NCI-H82 (cell line): ENCODE measurements around the gene ZNF689.
"Not testable (repeated sequence)": the region's sequence is repeated elsewhere in the genome, so short reads cannot be mapped to it uniquely, and the experiment has no call there.

Source experiments
- DNase-seq: peaks from one replicate; lab custom pipeline; 2025; lab: John Stamatoyannopoulos, UW

Gene ZNF689

GRCh38 chr16:30600215-30600614 is 10.0 kb downstream of the ZNF689 start:
- DNase-seq: no peak

DNA sequence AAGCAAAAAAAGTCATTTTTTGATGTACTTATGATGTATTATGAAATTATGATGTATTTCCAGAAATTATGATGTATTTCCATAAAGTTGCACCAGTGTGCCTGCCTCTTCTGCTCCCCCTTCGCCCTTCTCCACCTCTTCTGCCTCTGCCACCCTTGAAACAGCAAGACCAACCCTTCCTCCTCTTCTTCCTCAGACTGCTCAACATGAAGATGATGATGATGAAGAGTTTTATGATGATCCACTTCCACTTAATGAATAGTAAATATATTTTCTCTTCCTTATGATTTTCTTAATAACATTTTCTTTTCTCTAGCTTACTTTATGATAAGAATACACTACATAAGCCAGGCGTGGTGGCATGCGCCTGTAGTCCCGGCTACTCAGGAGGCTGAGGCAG is 17.3 kb downstream of the ZNF689 start:
- DNase-seq: no peak

DNA sequence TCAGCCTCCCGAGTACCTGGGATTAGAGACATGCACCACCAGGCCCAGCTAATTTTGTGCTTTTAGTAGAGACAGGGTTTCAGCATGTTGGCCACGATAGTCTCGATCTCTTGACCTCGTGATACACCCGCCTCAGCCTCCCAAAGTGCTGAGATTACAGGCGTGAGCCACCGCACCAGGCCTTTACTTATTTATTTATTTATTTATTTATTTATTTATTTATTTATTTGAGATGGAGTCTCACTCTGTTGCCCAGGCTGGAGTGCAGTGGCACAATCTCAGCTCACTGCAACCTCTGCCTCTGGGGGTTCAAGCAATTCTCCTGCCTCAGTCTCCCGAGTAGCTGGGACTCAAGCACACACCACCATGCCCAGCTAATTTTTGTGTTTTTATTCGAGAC is 19.3 kb downstream of the ZNF689 start:
- not testable (repeated sequence) for DNase-seq

- DNase-seq: not testable (repeated sequence)
These were observed 20.6 kb downstream of the ZNF689 start for GRCh38 chr16:30589582-30589981.

- no peak for DNase-seq
These were observed 21.5 kb downstream of the ZNF689 start for GRCh38 chr16:30588651-30589050.

DNA sequence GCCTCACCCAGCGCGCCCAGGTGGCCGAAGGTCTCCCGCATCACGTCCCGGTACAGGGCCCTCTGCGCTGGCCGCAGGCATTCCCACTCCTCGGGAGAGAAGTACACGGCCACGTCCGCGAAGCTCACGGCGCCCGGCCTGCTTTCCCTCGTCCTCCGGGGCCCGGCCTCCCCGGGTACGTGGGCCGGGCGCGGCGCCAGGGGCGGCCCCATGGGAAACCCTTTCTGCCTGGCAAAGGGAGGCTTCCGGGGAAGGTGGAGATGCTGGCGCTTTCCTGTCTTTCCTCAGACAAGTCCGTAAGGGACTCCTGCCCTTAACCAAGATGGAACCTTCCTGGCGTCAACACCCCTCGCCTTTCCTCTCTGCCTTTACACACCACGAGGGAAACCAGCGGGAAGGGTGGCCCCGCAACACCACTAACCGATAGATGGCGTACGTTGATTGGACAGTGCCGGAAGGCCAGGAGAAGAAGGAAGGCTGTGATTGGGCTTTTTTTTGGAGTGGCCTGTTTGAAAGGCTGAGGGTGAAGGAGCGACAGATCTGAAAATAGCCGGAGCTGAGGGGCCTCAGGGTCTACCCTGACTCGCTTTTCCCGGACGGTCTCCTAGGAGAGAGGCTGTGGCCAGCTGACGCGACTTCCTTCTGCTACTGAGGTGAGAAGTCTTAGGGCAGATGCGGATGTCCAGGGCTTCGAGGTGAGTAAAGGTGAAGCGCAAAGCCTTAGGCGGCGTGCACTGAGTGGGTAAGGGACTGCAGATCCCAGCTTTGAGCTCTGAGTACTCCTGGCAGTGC is 24.6 kb downstream of the ZNF689 start, which contains the start of gene ZNF785:
Gene ZNF785, minus strand, starts transcription at position 298 of the 792 bp plus-strand sequence. Its CDS starts 86 bp downstream, at position 212.
- DNase-seq: peak; percentile 99

- peak; percentile 60 for DNase-seq
These were observed 25.2 kb downstream of the ZNF689 start for GRCh38 chr16:30585022-30585399.

DNA sequence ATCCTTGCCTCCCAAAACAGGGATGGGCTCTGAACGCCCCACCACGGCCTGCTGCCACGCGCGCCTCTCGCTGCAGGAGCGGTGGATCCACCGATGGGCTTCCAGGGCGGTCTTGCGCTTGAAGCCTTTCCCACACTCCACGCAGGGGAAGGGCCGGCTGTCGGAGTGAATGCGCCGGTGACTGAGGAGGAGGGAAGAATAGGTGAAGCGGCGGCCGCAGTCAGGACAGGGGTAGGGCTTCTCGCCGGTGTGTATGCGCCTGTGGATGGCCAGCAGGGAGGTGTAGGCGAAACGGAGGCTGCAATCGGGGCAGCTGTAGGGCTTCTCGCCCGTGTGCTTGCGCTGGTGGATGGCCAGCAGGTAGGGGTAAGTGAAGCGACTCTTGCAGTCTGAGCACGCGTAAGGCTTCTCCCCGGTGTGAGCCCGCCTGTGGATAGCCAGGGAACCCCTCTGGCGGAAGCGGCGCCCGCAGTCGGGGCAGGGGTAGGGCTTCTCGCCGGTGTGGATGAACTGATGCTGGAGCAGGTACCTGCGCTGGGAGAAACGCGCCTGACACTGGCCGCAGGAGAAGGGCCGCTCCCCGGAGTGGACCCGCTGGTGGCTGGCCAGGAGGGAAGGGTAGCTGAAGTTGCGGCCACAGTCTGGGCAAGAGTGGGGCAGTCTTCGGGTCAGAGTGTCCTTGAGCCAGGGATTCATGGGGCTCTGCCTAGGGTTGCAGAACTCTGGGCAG is 27.4 kb downstream of the ZNF689 start:
- DNase-seq: no peak

DNA sequence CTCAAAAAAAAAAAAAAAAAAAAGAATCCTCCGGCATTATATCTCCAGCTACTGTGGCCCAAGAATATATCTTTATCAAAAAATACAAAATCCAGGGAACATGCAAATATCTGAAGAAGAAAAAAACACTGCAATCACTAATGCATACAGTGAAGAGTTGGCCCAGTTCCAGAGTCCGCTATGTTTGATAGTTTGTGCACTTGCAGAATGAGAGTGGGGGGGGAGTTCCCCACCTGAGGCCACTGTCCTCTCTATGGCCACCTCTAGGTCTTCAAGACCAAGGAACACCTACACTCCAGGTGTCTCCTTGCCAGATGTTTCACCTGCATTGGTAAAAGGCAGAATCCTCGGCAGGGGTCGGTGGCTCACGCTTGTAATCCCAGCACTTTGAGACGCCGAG is 28.7 kb downstream of the ZNF689 start:
- DNase-seq: no peak

GRCh38 chr16:30574678-30575077 is 35.5 kb downstream of the ZNF689 start:
- no peak for DNase-seq

DNA sequence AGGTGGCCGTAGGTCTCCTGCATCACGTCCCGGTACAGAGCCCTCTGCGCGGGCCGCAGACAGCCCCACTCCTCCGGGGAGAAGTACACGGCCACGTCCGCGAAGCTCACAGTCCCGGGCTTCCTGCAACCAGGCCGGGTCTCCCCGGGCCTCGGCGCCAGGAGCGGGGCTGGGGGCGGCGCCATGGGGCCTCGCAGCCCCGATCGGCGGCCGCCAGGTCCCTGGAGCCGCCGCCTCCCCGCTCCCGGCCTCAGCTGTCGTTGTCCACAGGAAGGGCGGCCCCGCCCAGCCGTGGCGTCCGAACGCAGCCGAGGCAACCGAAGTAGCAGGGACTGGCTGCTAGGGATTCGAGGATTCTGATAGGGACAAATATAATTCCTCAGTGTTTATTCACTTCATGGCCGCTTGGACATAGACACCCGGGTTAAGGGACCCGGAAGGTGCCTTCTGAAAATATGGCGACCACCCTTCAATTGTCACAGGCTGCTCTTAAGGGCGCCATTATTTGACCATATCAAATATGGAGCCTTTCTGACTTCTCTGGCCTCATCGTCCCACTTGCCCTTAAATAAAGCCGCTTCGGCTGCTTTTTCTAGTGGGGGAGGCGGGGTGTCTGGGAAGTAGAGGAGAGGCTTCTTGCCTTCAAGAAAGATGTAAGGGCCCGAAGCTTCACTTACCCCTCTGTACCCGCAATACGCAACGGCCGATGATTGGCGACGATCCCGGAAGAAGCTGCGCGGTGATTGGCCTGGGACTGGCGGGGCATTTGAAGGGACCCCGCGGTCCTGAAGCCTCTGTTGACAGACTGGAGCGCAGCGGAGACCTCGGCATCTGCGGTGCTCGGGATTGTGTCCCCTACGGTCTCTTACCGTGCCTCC is 38.5 kb downstream of the ZNF689 start, which contains the start of gene ZNF688:
Gene ZNF688, minus strand, starts transcription at position 270 of the 878 bp plus-strand sequence. Its CDS starts 85 bp downstream, at position 185.
- peak; percentile 97 for DNase-seq

- peak; percentile 48 for DNase-seq
These were observed 39.3 kb downstream of the ZNF689 start for GRCh38 chr16:30570636-30571444.

DNA sequence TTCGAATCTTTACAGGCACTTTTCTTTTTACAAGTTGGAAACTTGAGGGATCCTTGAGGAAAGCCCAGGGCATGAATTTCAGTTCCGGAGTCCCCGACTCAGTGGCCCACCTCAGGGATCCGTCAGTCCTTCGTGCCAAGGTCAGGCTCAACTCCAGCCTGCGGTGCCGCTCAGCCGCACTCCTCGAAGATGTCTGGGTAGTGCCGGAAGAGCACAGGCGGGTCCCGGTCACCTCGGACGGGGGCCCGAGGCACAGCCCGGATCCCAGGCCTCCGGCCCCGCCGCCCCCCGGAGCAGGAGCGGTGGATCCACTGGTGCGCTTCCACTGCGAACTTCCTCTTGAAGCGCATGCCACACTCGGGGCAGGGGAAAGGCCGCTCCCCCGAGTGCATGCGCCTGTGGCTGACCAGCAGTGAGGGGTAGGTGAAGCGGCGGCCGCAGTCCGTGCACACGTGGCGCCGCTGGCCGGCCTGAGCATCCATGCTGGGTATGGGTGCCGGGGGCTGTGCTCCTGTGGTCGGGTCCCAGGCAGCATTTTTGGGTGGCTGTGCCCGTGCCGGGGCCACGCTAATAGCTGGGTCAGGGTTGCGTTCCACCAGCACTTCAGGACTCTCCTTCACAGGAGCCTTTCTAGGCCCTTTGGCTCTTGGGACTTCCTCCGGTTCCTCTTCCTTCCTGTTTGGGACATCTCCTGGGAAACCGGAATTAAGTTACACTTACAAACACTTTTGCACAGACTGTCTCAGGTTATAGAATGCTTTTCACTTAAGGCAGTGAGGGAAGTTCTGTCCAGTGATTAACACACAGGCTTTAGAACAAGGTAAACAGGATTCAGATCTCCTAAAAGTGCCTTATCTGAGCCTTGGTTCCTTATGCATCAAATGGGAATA is 40.2 kb downstream of the ZNF689 start:
- DNase-seq: no peak

DNA sequence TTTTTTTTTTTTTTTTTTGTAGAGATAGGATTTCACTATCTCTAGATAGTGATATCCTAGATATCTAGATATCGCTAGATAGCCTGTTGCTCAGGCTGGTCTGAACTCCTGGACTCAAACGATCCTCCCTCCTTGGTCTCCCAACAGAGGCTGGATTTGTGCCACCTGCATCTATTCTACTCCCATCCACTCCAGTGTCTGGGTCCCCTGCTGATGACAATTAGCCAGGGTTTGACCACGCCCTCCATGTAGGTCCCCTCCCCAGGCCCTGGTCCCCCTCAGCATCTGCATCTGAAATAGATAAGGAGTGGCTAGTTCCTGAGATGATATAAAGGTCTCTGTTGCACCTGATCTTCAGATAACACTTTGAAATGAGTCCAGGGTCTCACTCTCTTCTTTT is 40.9 kb downstream of the ZNF689 start:
- no peak for DNase-seq

- no peak for DNase-seq
These were observed 42.1 kb downstream of the ZNF689 start for GRCh38 chr16:30567991-30568638.

DNA sequence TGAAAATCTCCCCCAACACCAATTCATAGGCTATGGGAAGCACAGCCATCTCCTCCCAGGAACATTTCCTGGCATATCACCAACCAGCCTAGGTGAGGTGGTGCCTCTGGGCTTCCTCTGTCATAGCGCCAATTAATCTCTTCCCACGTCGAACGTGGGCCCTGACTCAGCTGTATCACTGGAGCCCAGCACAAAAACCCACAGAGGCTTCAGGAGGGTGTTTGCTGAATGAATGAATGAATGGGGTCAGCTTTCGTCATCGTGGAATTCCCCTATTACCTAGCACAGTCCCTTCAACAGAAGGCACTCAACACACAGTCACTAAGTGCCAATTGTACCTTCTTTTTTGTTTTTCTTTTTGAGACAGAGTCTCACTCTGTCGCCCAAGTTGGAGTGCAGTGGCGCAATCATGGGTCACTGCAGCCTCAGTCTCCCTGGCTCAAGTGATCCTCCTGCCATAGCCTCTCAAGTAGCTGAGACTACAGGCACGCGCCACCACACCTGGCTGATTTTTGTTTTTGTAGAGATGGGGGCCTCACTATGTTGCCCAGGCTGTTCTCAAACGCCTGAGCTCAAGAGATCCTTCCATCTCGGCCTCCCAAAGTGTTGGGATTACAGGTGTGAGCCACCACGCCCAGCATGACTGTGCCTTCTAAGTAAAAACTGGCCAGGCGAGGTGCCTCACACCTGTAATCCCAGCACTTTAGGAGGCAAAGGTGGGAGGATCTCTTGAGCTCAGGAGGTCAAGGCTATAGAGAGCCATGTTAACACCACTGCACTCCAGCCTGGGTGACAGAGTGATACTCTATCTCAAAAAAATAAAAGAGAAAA is 42.8 kb downstream of the ZNF689 start:
- no peak for DNase-seq

DNA sequence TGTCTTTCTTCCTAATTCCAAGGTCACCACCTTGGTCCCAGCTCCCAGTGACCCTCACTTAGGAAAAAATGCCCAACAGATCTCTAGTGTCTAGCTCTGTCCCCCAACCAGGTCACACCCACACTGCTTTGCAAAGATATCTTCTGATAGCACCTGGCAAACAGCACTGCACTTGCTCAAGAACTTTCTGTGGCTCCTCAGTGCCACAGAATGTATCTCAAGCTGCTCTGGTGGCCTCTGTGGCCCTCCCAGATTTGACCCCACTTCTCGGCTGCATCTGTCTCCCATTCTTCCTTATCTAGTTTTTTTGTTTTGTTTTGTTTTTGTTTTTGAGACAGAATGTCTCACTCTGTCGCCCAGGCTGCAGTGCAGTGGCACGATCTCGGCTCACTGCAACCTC is 43.7 kb downstream of the ZNF689 start:
- DNase-seq: no peak

DNA sequence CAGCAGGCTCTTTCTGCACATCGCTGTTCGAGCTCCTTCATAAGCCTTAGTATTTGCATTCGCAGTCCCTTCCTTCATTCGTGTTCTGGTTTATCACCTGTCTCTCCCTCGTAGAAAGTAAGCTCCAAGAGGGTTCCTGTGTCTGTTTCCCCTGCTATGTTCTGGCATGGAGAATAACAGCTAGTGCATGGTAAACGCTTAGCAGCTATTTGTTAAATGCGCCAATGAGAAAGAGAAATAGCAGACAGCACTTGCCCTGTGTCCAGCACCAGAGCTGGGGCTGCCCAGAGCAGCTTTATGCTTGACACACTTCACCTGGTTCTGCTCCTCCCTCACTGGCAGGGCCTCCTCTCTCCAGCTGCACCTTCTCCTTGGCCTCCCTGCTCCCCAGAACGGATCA is 44.2 kb downstream of the ZNF689 start:
- no peak for DNase-seq

DNA sequence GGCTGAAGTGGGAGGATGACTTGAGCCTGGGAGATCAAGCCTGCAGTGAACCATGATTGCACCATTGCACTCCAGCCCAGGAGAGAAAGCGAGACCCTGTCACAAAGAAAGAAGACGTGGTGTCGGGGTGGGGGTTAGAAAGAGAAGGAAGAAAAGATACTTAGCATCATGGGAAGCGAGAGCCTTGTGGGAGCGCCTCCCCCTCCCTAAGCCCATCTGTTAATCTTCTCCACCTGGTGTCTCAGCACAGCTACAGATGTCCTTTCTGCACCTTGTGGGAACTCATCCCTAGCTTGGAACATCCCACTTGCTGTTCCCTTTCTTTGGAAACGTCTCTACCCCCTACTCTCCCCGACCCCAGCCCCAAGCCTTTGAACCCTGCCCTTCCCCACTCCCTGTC is 44.7 kb downstream of the ZNF689 start:
- peak; percentile 93 for DNase-seq
